Measurements from ENCODE around the gene INO80C.
A peak's percentile ranks its signal among the peaks of the same experiment; 100 is the strongest.

INO80C gene

GRCh38 chr18:35497370-35498197, at the start of gene INO80C:
INO80C (minus strand) TSS chr18:35497960; CDS start chr18:35497874, 86 bp downstream.
- peak; percentile 3 to 68 for DNase-seq

- no peak for DNase-seq
These were observed 49.3 kb upstream of the INO80C start for GRCh38 chr18:35547008-35547605.

GRCh38 chr18:35542356-35542755, 44.6 kb upstream of the INO80C start:
- DNase-seq, result no peak

DNA sequence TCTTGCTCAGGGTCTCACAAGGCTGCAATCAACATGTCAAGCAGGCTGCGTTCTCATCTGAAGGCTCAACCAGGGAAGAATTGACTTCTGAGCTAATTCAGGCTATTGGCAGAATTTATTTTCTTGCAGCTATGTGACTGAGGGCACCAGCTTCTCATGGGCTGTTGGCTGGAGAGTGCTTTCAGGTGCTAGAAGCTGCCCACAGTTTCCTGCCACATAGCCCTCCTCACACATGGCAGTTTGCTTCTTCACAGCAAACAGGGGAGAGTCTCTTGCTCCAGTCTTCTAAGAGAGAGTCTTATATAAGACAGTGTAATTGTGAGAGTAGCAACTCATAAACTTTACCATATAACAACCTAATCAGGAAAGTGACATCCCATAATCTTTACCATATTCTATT, 37.5 kb upstream of the INO80C start:
- DNase-seq, result no peak

DNA sequence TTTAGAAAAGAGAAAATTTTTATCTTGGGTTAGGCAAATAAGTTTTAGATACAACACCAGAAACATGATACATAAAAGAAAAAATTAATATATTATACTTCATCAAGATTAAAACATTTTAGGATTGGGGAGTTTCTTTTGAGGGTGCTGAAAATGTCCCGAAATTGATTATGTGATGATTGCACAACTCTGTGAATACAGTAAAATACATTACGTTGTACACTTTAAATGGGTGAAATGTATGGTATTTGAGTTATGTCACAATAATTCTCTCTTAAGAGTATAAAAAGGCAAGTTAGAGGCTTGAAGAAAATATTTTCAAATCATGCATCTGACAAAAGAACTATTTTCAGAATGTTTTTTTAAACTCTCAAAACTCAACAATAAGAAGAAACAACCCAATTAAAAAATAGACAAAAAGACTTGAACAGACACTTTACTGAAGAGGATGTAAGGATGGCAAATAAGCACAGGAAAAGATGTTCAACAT, 36.2 kb upstream of the INO80C start:
- DNase-seq, result no peak

DNA sequence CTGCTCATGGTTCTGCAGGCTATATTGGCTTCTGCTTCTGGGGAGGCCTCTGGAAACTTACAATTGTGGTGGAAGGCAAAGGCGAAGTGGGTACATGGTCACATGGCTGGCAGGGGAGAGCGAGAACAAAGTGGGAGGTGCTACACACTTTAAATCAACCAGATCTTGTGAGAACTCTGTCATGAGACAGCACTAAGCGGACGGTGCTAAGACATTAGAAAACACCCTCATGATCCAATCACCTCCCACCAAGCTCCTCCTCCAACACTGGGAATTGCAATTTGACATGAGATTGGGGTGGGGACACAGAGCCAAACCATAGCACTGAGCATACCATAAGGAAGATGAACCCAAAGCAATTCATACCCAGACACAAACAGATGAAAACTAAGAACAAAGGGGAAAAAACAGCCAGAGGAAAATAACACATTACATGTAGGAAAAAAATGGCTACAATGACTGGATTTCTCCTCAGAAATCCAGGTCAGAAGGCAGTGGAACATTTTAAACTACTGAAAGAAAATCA, 31.1 kb upstream of the INO80C start:
- no peak for DNase-seq

- DNase-seq, result no peak
These were observed 28.8 kb upstream of the INO80C start for GRCh38 chr18:35526495-35527059.

- no peak for DNase-seq
These were observed 28.2 kb upstream of the INO80C start for GRCh38 chr18:35525795-35526494.

GRCh38 chr18:35524226-35524625, 26.5 kb upstream of the INO80C start:
- no peak for DNase-seq

DNA sequence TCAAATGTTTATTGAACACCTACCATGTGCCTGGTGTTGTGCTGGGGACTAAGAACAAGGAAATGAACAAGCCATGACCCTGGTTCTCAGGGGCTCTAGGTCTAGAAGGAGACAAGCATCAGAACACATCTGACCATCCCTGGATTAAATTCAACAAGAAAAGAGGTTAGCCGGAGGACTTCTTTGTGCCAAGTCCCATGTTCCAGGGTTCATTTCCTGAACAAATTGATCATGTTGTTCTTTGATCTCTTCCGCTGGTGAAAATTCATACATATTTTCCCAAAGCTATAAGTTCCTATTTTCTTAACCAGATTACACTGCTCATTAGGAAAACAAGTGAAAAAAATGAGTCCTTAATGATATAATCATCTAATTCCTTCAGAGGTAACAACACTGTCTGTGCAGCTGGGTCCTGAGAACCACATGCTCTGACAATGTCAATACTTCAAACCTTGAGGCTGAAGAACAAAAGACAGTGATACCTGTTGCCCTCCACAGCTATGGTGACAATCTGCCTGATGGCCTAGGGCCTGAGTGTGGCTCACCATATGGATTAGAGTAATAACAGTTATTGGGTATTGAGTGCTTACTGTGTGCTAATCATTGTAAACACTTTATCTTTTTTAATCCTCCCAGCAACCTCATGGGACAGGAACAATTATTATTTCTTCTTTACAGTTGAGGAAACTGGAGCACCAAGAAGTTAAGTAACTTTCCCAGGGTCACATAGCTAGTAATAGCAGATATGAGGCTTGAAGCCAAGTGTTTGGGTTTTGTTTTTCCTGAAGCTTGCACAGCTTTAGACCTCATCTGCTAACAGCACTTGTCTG, 24.6 kb upstream of the INO80C start:
- DNase-seq, result no peak

- no peak for DNase-seq
These were observed 23.4 kb upstream of the INO80C start for GRCh38 chr18:35521133-35521532.

- DNase-seq, result no peak
These were observed 21.6 kb upstream of the INO80C start for GRCh38 chr18:35519148-35519899.

DNA sequence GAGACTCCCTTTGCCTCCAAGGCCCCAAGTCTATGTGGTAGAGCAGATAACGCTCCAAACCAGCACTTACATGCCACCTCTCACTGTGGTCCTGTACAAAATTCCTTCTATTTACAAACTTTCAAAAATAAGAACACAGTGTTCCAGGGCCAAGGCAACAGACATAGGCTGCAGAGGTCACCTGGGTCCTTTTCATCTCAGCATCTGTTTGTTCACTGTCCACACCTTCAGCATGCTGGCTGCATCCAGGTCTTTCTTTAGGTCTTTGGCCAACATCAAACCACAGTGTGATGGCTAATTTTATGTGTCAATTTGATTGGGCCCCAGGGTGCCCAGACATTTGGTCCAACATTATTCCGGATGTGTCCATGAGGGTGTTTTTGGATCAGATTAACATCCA, 20.0 kb upstream of the INO80C start:
- DNase-seq, result no peak

DNA sequence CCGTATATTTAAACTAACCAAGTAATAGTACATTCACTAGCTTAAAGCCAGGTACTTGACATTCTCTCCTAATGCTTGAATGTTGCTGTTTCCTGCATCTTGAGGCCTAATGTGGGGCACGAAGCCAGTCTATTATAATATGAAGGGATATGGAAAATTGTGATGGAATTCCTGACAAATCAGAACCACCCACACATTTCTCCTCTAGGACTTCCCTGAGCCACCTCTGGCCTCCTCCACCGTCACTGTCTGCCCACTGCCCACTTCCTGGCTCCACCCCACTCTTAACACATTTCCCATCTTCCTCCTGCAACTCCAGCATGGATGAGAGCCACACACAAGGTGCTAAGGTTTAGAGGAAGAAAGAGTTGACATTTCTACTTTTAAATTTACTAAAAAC, 19.0 kb upstream of the INO80C start:
- DNase-seq, result no peak

DNA sequence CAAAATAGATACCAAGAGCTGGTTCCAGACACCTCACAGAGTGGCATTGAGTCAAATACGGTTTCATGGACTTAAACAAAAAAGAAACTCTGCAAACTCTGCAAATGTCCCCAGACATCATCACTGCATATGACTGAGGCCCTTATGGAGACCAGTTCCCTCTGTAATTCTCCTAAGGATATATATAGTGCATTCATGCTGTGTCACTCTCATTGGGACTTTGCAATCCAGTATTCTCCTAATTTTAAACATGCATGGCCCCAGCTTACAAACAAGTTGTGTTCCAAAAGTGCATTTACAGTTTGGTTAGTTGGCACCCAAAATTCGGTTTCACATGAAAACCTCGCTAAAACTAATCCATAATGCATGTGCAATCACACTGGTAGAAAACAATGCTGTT, 18.6 kb upstream of the INO80C start:
- no peak for DNase-seq

GRCh38 chr18:35515460-35516130, 17.8 kb upstream of the INO80C start:
- DNase-seq, result no peak

DNA sequence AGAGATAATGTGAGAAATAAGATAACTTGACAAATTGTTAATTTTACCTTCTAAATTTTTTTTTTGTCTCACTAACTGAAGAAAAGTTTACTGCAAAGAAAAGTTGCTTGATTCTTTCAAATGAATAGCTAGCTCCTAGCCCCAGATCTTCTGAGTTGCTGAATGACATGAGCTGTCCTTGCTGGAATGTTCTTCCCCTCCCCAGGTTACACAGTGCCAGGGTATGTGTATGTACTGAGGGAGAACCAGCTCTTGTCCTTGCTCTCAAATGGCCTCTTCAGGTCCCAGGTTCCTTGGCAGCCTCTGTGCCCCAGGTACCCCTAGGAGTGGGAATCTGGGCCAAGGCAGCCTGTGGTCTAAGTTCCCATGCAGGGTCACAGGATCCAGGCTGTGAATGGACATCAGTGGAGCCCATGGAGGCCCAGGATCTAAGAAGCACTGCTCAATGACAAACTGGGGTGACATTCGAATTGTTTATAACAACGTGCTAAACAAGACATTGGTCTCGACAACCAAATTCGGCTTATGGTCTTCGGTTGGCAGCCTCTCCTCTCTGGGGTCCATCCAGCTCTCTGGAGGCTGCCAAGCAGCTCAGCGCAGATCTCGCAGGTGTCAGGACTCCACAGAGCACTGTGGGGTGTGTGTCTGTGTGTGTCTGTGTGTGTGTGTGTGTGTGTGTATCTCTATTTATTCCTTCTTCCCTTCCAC, 17.1 kb upstream of the INO80C start:
- no peak for DNase-seq

DNA sequence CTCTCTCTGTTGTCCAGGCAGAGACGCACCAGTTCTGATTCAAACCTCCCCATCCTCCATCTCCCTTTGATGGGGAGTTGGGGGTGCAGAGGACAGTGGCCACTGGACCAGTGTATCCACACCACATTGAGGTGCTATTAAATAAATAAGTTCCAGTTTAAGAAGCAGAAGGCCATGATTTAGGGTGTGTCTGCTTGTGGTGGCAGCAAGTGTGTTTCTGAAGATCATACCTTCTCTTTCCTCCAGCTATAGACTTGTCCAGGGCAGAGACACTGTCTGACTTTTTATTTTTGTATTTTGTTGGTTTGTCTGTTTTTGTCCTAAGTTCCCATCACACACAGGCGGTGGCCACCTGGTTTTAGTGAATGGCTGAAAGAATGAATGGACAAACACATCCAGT, 16.5 kb upstream of the INO80C start:
- DNase-seq, result no peak

- no peak for DNase-seq
These were observed 15.6 kb upstream of the INO80C start for GRCh38 chr18:35513181-35513936.

Measured in cerebellar nuclear complex (tissue), 1 donor.